Inflammatory macrophage treated with lipopolysaccharide for 1 hour (primary cell): Measurements from ENCODE around the gene NLRP6.
"Not testable (repeated sequence)": the region's sequence is repeated elsewhere in the genome, so short reads cannot be mapped to it uniquely, and the experiment has no call there.

Experiments
- DNase-seq, 2 donors: peaks; one replicate each; pipeline ENCODE4 v3.0.0-alpha.2; 2020 to 2022

The NLRP6 gene

DNA sequence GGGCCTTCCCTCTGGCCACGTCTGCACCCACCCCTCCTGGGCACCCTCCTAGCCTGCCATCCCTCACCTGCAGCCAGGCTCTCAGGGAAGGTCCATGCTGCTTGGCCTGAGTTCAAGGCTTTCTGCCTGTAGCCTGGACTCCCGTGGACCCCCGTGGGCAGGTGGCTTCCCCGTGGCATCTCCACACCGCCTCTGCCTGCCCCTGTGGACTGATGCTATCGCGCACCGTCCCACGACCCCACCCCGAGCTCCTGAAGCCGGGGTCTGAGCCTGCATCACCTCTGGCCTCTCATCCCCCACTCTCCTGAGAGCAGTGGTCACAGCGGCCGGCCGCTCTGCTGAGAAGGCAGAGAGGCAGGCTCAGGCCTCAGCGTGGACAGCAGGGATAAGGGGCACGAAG is 16.6 kb downstream of the NLRP6 start:
- DNase-seq, result no peak

DNA sequence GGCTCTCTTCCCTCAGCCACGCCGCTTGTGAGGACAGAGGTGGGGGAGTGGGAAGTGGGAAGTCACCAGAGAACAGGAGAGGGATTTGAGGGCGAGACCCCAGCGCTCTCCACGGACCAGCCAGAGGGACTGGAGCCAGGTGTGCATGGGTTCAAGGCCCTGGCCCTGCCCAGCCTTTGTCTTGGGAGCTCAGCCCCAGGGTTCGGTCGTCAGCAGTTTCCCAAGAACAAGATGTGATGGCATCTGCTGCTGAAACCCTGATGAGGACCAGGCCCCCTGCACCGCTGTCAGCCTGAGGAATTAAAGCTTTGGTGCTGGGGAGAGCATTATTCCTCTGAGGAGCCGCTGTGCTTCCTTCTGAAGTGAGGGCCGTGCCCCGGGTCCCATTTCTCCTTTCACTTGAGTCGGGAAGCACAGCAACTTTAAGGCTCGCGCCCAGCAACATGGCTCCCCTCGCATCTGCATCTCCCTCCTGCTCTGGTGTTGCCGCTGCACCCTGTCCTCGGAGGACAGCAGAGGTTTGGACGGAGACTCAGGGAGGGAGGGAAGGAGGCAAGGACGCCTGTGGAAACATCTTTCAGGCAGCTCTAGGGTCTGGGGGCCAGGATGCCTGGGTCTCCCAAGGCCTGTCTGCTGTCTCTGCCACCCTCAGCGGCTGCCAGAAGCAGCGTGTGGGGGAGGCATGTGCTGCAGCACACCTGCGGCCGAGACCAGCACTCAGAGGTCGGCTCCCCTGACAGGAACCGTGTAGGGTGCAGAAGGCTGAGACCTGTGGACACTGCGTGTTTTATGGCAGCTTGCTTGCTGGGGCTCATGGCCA is 17.4 kb downstream of the NLRP6 start:
- DNase-seq, result no peak

DNA sequence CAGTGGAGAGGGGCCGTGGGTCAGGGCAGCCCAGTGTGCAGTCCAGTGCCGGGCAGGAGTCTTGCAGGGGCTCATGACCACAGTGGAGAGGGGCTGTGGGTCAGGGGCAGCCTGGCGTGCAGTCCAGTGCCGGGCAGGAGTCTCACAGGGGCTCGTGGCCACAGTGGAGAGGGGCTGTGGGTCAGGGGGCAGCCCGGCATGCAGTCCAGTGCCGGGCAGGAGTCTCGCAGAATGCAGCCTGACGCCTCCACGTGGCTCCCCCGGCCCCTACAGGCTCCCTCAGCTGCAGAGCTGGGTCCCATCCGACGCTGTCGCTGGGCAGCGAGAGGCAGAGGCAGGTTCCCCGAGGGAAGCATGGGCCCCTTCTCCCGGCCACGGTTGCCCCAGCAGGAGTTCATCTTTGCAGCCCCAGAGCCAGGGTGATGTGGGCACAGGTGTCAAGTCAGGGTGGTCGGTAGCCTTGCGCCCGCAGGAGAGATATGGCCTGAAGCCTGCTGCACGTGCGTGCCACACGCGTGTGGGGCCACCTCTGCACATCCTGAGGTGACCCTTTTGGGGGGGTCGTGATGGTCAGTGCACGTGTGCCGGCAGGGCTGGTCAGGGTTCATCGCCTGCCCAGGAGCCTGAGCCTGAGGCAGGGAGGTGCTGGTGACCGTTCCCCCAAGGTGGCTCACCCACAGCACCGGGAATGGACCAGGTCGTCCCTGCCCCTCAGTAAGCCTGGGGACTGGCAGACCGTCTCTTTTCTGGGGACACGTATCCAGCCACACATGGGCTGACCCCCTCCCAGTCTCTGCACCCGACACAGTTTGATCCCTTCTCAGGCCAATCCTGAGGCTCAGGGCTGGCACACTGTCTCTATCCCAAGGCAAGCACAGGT is 18.2 kb downstream of the NLRP6 start:
- no peak for DNase-seq

DNA sequence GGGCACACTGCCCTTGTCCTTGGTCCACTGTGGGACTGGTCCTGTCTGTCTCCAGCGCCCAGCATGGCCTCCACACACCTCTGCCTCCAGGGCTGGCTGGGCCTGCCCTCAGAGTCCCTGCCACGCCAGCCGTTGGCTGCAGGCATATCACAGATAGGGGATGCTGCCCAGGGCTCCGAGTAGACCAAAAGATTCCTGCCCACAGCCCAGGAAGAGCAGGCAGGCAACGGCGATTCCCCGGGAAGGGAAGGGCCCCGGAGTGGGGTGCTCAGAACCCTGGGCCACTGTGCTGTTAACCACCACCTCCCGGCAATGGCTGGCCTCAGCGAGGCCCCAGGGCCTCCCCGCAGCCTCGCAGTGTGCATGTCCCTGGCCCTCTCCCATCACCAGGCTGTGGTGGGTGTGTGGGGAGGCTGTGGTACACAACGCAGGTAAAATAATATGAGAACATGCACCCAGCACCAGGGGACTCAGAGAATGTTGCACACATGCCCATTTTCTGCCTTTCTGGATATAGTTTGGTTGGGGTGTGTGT is 18.9 kb downstream of the NLRP6 start:
- no peak for DNase-seq

DNA sequence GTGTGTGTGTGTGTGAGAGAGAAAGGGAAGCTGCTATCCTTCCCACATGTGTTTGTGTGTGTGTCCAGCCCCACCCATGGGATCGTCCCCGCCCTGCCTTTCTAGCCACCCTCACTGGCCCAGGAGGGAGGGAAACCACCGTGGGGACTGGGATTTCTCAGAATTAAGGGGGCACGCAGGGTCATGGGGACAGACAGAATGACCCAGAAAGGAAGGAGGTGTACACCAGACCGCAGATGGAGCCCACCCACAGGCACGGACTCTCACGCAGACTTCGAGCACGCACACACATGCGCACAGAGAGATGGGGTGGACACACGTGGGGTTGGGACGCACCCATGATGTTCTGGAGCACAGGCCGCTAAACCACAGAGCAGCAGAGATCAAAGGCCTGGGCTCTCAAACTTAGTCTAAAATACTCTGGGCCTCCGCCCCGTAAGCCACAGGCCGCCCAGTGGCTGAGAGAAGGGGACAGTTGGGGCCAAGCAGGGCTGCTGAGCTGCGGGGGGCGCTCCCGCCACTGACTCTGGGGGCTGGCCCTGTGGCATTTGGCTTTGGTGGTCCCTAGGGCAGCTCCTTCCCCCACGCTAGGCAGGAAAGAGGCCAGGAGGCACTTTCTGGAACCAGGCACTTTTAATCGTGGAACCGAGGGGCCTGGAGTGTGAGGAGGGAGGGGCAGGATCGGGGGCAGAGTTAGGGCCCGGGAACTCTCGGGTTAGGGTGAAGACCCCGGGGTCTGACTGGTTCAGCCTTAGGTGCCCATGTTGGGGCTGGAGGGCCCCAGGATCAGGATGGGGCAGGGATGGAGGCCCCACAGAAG is 19.6 kb downstream of the NLRP6 start:
- DNase-seq, result peak in 1 of 2 donors; percentile 49

DNA sequence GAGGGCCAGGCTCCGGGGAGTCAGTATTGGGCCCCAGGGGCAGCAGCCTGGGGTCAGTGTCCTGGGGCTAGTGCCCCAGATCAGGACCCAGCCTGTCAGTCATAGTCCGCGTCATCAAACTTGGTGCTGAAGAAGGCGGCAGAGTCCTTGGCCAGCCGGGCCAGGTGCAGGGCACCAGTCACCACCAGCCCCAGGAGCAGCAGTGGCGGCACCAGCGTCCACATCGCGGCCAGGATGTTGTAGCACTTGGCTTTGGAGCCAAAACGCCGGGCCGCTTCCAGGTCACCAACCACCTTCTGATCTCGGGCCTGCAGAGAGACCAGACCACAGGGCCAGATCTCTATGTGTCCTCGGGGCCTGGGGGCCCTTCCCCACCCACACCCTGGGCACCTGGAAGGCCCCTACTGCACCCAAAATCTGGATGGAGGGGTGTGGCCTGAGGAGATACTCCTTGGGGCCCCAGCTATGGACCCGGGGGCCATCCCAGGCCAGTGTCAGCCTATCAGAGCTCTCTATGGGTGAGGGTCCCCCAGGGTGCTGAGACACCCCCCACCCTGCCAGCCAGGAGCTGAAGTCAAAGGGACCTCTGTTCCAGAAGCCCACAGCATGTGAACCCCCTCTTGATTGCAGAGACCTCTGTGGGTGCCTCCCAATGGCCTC is 20.3 kb downstream of the NLRP6 start:
- DNase-seq, result no peak

DNA sequence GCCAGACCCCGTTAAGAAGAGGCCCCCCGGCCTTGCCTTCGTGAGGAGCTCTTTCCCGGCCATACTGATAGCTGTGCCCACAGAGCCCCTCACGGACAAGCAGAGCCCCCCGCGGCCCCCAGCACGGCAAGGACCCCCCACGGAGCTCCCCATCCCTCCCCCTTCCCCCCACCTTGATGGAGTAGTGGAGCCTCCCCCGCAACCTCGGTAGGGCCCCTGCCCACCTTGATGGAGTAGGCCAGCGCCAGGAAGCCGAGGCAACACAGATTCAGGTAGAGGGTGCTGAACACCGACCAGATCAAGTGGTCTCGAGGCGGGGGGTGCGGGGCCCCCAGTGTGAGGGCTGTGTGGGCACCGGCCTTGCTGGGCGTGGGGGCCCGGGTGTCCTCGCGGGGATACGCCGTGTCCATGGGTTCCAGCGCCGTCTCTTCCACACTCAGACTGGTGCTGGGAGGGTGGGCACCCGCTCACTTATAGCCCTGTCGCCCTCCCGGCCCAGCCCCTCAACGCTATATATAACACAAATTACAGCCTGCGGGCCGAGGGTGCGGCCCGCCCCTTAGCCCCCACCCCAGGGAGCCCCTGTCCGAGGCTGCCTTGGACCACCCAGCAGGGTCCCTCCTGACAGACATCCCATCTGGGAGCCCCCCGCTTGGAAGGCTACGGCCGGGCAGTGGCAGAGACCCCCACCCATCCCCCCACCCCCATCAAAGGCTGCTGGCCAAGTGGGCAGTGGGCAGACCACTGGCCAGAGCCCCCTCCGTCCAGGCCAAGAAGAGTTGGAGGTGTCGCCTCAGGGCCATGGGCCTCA is 21.1 kb downstream of the NLRP6 start, which contains the start of gene IFITM5:
Gene IFITM5 (minus strand): TSS at position 446 of the 811 bp plus-strand sequence. CDS start 36 bp downstream, at position 410.
- no peak for DNase-seq

DNA sequence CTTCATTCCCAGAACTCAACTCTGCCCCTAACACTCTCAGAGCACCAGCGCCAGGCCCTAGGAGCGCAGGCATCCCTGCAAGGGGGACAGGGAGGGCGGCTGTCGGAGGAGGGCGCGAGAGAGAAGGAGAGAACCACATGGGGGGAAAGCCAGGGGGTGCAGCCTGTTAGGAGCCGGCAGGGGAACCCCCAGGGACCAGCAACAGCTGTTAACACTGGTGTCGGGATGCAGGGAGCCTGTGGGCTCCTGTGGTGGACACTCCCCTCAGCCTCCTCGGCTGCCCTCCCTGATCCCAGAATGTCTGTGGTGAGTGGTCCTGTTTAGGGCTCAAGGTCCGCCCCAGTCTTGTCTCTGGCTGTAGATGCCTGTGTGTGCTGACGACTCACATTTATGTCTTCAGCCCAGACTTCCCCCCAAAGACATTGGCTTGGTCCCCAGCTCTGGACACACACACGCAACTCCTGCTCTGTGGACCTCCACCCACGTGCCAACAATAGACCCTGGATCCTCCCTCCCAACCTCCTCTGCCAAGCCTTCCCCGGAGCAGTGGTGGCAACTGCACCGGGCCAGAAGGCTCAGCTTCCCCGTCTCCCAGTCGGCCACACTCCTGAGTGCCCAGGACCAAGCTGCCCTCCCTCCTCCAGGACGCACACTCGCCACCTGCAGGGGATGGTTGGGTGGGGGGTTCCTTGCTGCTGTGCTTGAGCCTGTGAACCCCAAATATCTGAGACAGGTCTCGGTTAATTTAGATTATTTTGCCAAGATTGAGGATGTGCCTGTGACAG is 21.9 kb downstream of the NLRP6 start:
- no peak for DNase-seq

DNA sequence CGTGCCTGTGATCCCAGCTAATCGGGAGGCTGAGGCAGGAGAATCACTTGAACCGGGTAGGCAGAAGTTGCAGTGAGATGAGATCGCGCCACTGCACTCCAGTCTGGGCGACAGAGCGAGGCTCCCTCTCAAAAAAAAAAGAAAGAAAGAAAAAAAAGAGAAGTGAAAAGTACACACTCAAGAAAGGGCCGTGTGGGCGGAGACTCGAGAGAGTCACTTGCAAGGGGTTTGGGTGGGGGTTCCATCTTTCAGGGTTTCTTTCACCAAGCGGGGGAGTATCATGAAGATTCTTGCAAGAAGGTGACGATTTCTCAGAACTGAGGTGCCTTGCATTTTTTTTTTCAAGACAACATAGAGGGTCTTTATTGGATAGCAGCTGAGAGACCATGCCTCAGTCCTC is 25.2 kb downstream of the NLRP6 start:
- DNase-seq, result no peak

DNA sequence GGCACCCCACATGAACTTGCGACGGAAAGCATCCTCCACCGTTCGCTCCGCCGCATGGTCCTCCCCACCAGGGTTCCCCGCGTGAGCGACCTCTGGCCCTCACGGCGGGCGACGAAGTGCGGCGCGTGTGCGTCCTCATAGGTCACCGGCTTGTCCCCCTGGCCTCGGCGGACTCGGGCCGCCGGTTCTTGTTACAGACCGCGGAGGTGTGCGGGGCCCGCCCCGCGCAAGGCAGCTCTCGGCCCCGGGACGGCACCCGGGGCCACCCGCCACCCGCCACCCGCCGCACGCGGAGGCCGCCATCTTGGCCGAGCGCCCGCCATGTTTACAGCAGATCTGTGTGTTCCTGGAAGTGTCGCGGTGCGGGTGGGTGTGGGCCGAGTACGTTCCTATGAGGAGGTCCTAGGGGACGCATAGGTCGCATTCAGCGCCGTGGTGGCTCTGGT is 25.9 kb downstream of the NLRP6 start:
- no peak for DNase-seq

DNA sequence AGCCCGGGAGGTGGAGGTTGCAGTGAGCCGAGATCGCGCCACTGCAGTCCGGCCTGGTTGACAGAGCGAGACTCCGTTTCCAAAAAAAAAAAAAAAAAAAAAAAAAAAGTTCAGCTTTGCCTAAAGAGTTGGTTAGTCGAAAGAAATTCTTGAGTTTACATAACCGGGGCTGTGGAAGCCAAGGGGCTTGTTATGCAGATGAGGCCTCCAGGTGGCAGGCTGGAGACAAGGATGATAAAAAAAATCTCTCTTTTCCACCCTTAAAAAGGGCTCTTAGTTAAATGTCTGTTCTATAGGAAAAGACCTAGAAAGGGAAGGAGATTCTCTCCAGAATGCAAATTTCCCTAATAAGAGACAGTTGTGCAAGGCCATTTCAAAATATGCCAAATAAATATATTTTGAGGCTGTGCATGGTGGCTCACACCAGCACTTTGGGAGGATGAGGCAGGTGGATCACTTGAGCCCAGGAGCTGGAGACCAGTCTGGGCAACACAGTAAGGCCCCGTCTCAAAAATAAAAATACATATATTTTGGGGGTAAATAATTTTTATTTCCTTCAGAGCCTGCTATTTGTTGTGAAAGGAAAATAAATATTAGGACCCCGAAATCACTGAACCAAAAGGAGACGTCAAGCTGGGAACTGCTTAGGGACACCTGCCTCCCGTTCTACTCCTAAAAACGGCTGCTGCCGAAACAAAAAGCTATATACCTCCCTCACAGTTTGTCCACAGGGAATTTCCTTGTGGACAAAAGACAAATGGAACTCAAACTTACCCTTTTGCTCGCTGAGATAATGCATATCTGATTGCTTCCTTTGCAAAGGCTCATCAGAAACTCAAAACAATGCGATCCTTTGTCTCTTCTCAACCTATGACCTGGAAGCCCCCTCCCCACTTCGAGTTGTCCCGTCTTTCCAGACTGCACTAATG is 27.0 kb downstream of the NLRP6 start:
- peak; percentile 14 to 54 for DNase-seq

DNA sequence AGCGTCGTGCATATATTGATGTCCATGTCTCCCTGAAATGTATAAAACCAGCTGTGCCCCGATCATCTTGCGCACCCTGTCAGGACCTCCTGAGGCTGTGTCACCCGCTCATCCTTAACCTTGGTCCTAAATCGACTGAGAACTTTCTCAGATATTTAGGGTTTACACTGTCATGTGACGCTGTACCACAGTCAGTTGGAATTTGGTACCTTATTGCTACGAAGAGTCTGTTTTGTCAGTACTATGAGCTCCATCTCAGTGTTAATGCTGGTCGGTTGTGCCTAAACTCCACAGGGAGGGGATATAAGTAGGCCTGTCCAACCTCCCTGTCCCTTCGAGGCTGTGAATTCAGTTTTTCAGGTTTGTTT is 27.6 kb downstream of the NLRP6 start:
- DNase-seq, result no peak

DNA sequence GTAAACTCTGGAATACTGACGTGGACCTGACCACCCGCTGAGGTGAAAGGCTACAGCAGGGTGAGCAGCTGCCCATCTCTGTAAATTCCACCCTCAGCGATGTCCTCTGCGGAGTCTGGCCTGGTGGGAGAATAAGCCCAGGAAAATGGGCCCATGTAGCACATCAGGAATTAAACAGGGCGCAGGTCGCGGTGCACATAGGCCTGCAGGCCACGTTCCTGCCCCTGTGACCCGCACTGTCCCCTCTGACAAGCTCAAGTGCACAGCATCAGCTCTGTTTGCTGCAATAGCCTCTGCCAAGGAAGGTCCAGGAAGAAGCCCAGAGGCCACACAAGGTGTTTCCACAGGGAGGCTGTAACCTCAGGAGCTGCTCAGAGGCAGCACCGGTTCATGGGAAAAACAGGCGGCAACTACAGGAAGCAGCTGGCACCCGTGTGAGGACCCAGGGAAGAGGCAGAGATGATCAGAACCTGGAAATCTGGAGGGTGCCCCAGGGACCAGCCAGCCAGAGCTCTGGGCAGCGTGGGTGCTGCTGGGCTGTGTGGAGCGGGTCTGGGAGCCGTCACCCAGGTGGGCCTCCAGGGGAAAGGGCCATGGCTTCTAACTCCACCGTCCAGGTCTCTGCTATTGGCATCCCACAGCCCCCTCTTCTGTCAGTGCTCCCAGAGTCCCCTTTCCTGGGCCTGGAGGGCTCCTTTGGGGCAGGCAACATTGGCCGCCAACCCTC is 28.6 kb downstream of the NLRP6 start:
- no peak for DNase-seq

DNA sequence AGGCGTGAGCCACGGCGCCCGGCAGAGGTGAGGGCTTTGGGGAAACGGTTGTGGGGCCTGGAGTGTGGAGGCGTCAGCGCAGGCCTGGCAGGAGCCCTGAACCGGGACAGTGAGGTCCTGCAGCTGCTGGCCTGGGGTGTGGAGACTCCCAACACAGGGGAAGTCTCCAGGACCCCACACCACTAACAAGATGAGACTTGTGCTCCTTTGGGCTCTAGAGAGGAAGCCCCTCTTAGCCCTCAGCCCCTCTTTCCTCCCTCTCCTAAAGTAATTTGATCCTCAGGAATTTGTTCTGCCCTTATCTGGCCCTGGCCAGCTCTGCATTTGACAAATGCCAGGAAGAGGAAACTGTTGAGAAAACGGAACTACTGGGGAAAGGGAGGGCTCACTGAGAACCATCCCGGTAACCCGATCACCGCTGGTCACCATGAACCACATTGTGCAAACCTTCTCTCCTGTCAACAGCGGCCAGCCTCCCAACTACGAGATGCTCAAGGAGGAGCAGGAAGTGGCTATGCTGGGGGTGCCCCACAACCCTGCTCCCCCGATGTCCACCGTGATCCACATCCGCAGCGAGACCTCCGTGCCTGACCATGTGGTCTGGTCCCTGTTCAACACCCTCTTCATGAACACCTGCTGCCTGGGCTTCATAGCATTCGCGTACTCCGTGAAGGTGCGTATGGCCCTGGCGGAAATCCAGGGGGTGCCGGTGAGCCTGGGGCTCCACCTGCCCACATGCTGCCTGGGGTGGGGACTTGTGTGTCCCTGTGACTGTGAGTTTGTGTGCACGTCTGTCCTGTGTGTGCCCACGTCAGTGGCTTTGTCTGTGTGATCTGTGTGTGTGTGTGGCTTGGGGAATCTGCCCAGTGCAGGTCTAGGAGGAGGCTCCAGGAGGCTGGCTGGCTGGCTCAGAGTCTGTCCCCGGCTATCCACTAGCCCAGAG is 29.8 kb downstream of the NLRP6 start, which contains the start of gene IFITM2:
Gene IFITM2 (plus strand): TSS at position 51 of the 943 bp plus-strand sequence. CDS start 377 bp downstream, at position 428.
- peak; percentile 48 to 78 for DNase-seq

DNA sequence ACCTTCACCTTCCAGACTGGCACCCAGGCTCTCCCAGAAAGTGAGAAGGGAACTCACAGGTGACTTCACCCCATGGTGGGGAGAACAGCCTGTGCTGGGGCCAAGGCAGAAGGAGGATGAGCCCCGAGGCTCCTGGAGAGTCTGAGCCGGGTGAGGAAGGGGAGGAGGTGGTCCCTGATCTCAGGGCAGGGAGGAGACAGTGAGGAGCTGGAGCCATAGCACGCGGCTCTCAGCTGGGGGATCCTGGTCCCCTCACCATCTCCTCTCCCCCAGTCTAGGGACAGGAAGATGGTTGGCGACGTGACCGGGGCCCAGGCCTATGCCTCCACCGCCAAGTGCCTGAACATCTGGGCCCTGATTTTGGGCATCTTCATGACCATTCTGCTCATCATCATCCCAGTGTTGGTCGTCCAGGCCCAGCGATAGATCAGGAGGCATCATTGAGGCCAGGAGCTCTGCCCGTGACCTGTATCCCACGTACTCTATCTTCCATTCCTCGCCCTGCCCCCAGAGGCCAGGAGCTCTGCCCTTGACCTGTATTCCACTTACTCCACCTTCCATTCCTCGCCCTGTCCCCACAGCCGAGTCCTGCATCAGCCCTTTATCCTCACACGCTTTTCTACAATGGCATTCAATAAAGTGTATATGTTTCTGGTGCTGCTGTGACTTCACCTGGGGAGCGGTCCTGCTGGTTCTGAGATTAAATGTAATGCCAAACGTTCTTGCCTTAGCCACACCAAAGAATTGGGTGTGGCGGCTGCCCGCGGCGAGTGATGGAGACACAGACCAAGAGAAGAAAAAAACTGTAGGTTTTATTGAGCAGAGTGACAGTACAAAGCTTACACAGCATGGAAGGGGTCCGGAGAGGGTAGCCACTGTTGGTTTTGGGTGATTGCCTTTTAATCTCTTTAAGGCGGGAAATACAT is 30.8 kb downstream of the NLRP6 start:
- not testable (repeated sequence) for DNase-seq
